ENCODE results near the gene CYB5A. TPM values are rescaled to one million over a fixed set of nuclear protein-coding genes. Genes with fewer than 3 reads are reported as not detected.
"Not testable (repeated sequence)": the region's sequence is repeated elsewhere in the genome, so short reads cannot be mapped to it uniquely, and the experiment has no call there.

The CYB5A gene
- total RNA-seq, 1 donor from 2014 or later = 58.1 TPM

- H3K9me3 ChIP-seq = no peaks in the 10 kb centered on the region
- H3K4me1 ChIP-seq = no peaks in the 10 kb centered on the region
- no peak overlapping the region for H3K27ac ChIP-seq
- H3K4me3 ChIP-seq = no peak overlapping the region
- TF ChIP-seq CTCF (IDR thresholded peaks at IDR 0.05) = no peak
- intact Hi-C loops (cut with DNase I) = no loop called here
- H3K27me3 ChIP-seq = no peaks in the 10 kb centered on the region
- no peaks in the 10 kb centered on the region for H3K36me3 ChIP-seq
- DNase-seq (ENCODE audit: low spot score in 2 of 2) = no peak
Measured at GRCh38 chr18:74303936-74304335, 12.2 kb upstream of the CYB5A start.

- intact Hi-C loops (cut with DNase I) = no loop called here
Measured at GRCh38 chr18:74303306-74303705, 11.5 kb upstream of the CYB5A start.

GRCh38 chr18:74299746-74300145 lies 8.0 kb upstream of the CYB5A start:
- intact Hi-C loops (cut with DNase I) = no loop called here

More at GRCh38 chr18:74303306-74303705, 11.5 kb upstream of the CYB5A start:
- TF ChIP-seq CTCF (IDR thresholded peaks at IDR 0.05) = no peak
- Histone ChIP-seq H3K4me1 (no peaks in the 10 kb centered on the region), H3K36me3 (no peaks in the 10 kb centered on the region), H3K4me3 (no peak overlapping the region), H3K27me3 (no peaks in the 10 kb centered on the region), H3K9me3 (no peaks in the 10 kb centered on the region), H3K27ac (no peak overlapping the region)
- DNase-seq (ENCODE audit: low spot score in 2 of 2) = no peak

GRCh38 chr18:74299162-74299561 lies 7.4 kb upstream of the CYB5A start:
- H3K27me3 ChIP-seq = no peaks in the 10 kb centered on the region
- no peak for TF ChIP-seq CTCF (IDR thresholded peaks at IDR 0.05)
- H3K9me3 ChIP-seq = no peaks in the 10 kb centered on the region
- H3K4me3 ChIP-seq = no peak overlapping the region
- intact Hi-C loops (cut with DNase I) = no loop called here
- no peaks in the 10 kb centered on the region for H3K36me3 ChIP-seq
- DNase-seq (ENCODE audit: low spot score in 2 of 2) = no peak
- H3K27ac ChIP-seq = no peak overlapping the region
- H3K4me1 ChIP-seq = no peaks in the 10 kb centered on the region

More at GRCh38 chr18:74299746-74300145, 8.0 kb upstream of the CYB5A start:
- no peak for DNase-seq (ENCODE audit: low spot score in 2 of 2)
- Histone ChIP-seq H3K27me3 (no peaks in the 10 kb centered on the region), H3K27ac (no peak overlapping the region), H3K36me3 (no peaks in the 10 kb centered on the region), H3K9me3 (no peaks in the 10 kb centered on the region), H3K4me1 (no peaks in the 10 kb centered on the region), H3K4me3 (no peak overlapping the region)
- no peak for TF ChIP-seq CTCF (IDR thresholded peaks at IDR 0.05)

GRCh38 chr18:74294526-74294925 lies 2.8 kb upstream of the CYB5A start:
- intact Hi-C loops (cut with DNase I) = loop anchor here (5.0 kb wide), 2 partner anchors 58 to 913 kb away; partner anchors contain the start of gene PTGR3
- TF ChIP-seq CTCF (IDR thresholded peaks at IDR 0.05) = no peak
- Histone ChIP-seq H3K4me3 (no peak overlapping the region), H3K4me1 (peaks cover 5% of the 10 kb centered on the region in 2 donors), H3K27me3 (no peaks in the 10 kb centered on the region), H3K36me3 (no peaks in the 10 kb centered on the region), H3K27ac (no peak overlapping the region), H3K9me3 (no peaks in the 10 kb centered on the region)
- DNase-seq (ENCODE audit: low spot score in 2 of 2) = no peak

- not testable (repeated sequence) for H3K27ac ChIP-seq; H3K9me3 ChIP-seq; H3K4me1 ChIP-seq; H3K36me3 ChIP-seq; H3K27me3 ChIP-seq; DNase-seq (ENCODE audit: low spot score in 2 of 2)
- H3K4me3 ChIP-seq = peak overlapping the region in 1 of 2 donors; percentile 87
- intact Hi-C loops (cut with DNase I) = loop anchor here (1.0 to 5.0 kb wide), 5 partner anchors 59 to 914 kb away; partner anchors contain the start of genes PTGR3 and TIMM21
Measured at GRCh38 chr18:74292982-74293381, 1.2 kb upstream of the CYB5A start.

Measured in ascending aorta (tissue), 2 donors.